ENCODE data around the gene HKDC1.
"Not testable (repeated sequence)": the region's sequence is repeated elsewhere in the genome, so short reads cannot be mapped to it uniquely, and the experiment has no call there.

HKDC1 gene

GRCh38 chr10:69247313-69247710 lies 27.2 kb downstream of the HKDC1 start:
- no peaks in the 10 kb centered on the region for H3K36me3 Mint-ChIP-seq
- H3K9me3 Mint-ChIP-seq, result no peaks in the 10 kb centered on the region
- no peak overlapping the region for H3K27ac Mint-ChIP-seq
- no peak overlapping the region for H3K4me3 Mint-ChIP-seq
- H3K4me1 Mint-ChIP-seq, result no peaks in the 10 kb centered on the region
- H3K27me3 Mint-ChIP-seq, result no peaks in the 10 kb centered on the region

- Mint-ChIP-seq H3K9me3 (no peaks in the 10 kb centered on the region), H3K4me1 (no peaks in the 10 kb centered on the region), H3K27me3 (no peaks in the 10 kb centered on the region), H3K27ac (no peak overlapping the region), H3K4me3 (no peak overlapping the region), H3K36me3 (no peaks in the 10 kb centered on the region)
These were observed 28.1 kb downstream of the HKDC1 start for GRCh38 chr10:69248117-69248730.

- Mint-ChIP-seq H3K27me3 (no peaks in the 10 kb centered on the region), H3K9me3 (no peaks in the 10 kb centered on the region), H3K4me3 (no peak overlapping the region), H3K4me1 (no peaks in the 10 kb centered on the region), H3K36me3 (peaks cover 2% of the 10 kb centered on the region), H3K27ac (no peak overlapping the region)
These were observed 29.9 kb downstream of the HKDC1 start for GRCh38 chr10:69250041-69250440.

- H3K9me3 Mint-ChIP-seq, H3K27ac Mint-ChIP-seq, H3K36me3 Mint-ChIP-seq, H3K27me3 Mint-ChIP-seq, H3K4me1 Mint-ChIP-seq, H3K4me3 Mint-ChIP-seq: not testable (repeated sequence)
These were observed 31.3 kb downstream of the HKDC1 start for GRCh38 chr10:69251417-69251816.

- Mint-ChIP-seq H3K36me3 (peaks cover 2% of the 10 kb centered on the region), H3K27me3 (no peaks in the 10 kb centered on the region), H3K4me3 (no peak overlapping the region), H3K4me1 (no peaks in the 10 kb centered on the region), H3K27ac (no peak overlapping the region), H3K9me3 (no peaks in the 10 kb centered on the region)
These were observed 33.0 kb downstream of the HKDC1 start for GRCh38 chr10:69253171-69253570.

- Mint-ChIP-seq H3K4me1 (no peaks in the 10 kb centered on the region), H3K4me3 (no peak overlapping the region), H3K36me3 (peaks cover 2% of the 10 kb centered on the region), H3K27me3 (no peaks in the 10 kb centered on the region), H3K27ac (no peak overlapping the region), H3K9me3 (no peaks in the 10 kb centered on the region)
These were observed 34.7 kb downstream of the HKDC1 start for GRCh38 chr10:69254877-69255276.

- Mint-ChIP-seq H3K27me3 (no peaks in the 10 kb centered on the region), H3K9me3 (no peaks in the 10 kb centered on the region), H3K27ac (no peak overlapping the region), H3K36me3 (no peaks in the 10 kb centered on the region), H3K4me1 (peaks cover 4% of the 10 kb centered on the region), H3K4me3 (no peak overlapping the region)
These were observed 39.6 kb downstream of the HKDC1 start for GRCh38 chr10:69259547-69260243.

- Mint-ChIP-seq H3K4me1 (peaks cover 4% of the 10 kb centered on the region), H3K27ac (no peak overlapping the region), H3K9me3 (no peaks in the 10 kb centered on the region), H3K4me3 (no peak overlapping the region), H3K36me3 (no peaks in the 10 kb centered on the region), H3K27me3 (no peaks in the 10 kb centered on the region)
These were observed 41.1 kb downstream of the HKDC1 start for GRCh38 chr10:69261184-69261583.

- Mint-ChIP-seq H3K27me3 (no peaks in the 10 kb centered on the region), H3K36me3 (no peaks in the 10 kb centered on the region), H3K4me3 (no peak overlapping the region), H3K4me1 (peaks cover 4% of the 10 kb centered on the region), H3K27ac (no peak overlapping the region), H3K9me3 (no peaks in the 10 kb centered on the region)
These were observed 42.2 kb downstream of the HKDC1 start for GRCh38 chr10:69262292-69262751.

GRCh38 chr10:69265521-69265920 lies 45.4 kb downstream of the HKDC1 start:
- Mint-ChIP-seq H3K36me3 (no peaks in the 10 kb centered on the region), H3K9me3 (no peaks in the 10 kb centered on the region), H3K27me3 (no peaks in the 10 kb centered on the region), H3K4me1 (peaks cover 4% of the 10 kb centered on the region), H3K4me3 (no peak overlapping the region), H3K27ac (no peak overlapping the region)

- peaks cover 5% of the 10 kb centered on the region for H3K4me1 Mint-ChIP-seq
- H3K27me3 Mint-ChIP-seq, result no peaks in the 10 kb centered on the region
- H3K4me3 Mint-ChIP-seq, result no peak overlapping the region
- no peaks in the 10 kb centered on the region for H3K9me3 Mint-ChIP-seq
- no peak overlapping the region for H3K27ac Mint-ChIP-seq
- no peaks in the 10 kb centered on the region for H3K36me3 Mint-ChIP-seq
These were observed 48.8 kb downstream of the HKDC1 start for GRCh38 chr10:69268761-69269416.

- no peaks in the 10 kb centered on the region for H3K27me3 Mint-ChIP-seq
- no peak overlapping the region for H3K27ac Mint-ChIP-seq
- H3K36me3 Mint-ChIP-seq, result no peaks in the 10 kb centered on the region
- no peak overlapping the region for H3K4me3 Mint-ChIP-seq
- no peaks in the 10 kb centered on the region for H3K9me3 Mint-ChIP-seq
- H3K4me1 Mint-ChIP-seq, result peaks cover 5% of the 10 kb centered on the region
These were observed 49.6 kb downstream of the HKDC1 start for GRCh38 chr10:69269761-69270160.

- no peaks in the 10 kb centered on the region for H3K9me3 Mint-ChIP-seq
- peaks cover 5% of the 10 kb centered on the region for H3K4me1 Mint-ChIP-seq
- no peaks in the 10 kb centered on the region for H3K27me3 Mint-ChIP-seq
- H3K4me3 Mint-ChIP-seq, result no peak overlapping the region
- H3K27ac Mint-ChIP-seq, result no peak overlapping the region
- H3K36me3 Mint-ChIP-seq, result no peaks in the 10 kb centered on the region
These were observed 50.9 kb downstream of the HKDC1 start for GRCh38 chr10:69270990-69271389.

GRCh38 chr10:69272624-69273023 lies 52.5 kb downstream of the HKDC1 start:
- no peaks in the 10 kb centered on the region for H3K27me3 Mint-ChIP-seq
- no peak overlapping the region for H3K27ac Mint-ChIP-seq
- H3K4me3 Mint-ChIP-seq, result no peak overlapping the region
- H3K4me1 Mint-ChIP-seq, result peaks cover 5% of the 10 kb centered on the region
- no peaks in the 10 kb centered on the region for H3K9me3 Mint-ChIP-seq
- no peaks in the 10 kb centered on the region for H3K36me3 Mint-ChIP-seq

GRCh38 chr10:69275444-69275843 lies 55.3 kb downstream of the HKDC1 start:
- Mint-ChIP-seq H3K27me3 (no peaks in the 10 kb centered on the region), H3K27ac (no peak overlapping the region), H3K4me1 (peaks cover 5% of the 10 kb centered on the region), H3K4me3 (no peak overlapping the region), H3K36me3 (no peaks in the 10 kb centered on the region), H3K9me3 (no peaks in the 10 kb centered on the region)

- H3K27ac Mint-ChIP-seq, result no peak overlapping the region
- H3K4me1 Mint-ChIP-seq, result no peaks in the 10 kb centered on the region
- no peaks in the 10 kb centered on the region for H3K36me3 Mint-ChIP-seq
- H3K4me3 Mint-ChIP-seq, result no peak overlapping the region
- H3K9me3 Mint-ChIP-seq, result no peaks in the 10 kb centered on the region
- H3K27me3 Mint-ChIP-seq, result no peaks in the 10 kb centered on the region
These were observed 56.4 kb downstream of the HKDC1 start for GRCh38 chr10:69276503-69276902.
